Epithelial cell of esophagus (primary cell): ENCODE data around the gene SGF29.

Experiments used
- DNase-seq: peaks from one replicate; pipeline ENCODE4 v3.0.0; 2010; ENCODE audit warnings: low read depth
- H3K4me3 ChIP-seq: 2 replicates; pipeline ENCODE4 v1.5.1; 2011; ENCODE audit warnings: mild to moderate bottlenecking, low read length, control low read depth
- TF ChIP-seq, protein P1 (sequence below): IDR thresholded peaks from 2 replicates; pipeline ENCODE4 v1.5.1; 2011; ENCODE audit warnings: low read depth, mild to moderate bottlenecking, low read length, control low read depth, inconsistent platforms; ENCODE audit not compliant: insufficient read depth; ENCODE audit errors: missing control alignments

SGF29 gene

DNA sequence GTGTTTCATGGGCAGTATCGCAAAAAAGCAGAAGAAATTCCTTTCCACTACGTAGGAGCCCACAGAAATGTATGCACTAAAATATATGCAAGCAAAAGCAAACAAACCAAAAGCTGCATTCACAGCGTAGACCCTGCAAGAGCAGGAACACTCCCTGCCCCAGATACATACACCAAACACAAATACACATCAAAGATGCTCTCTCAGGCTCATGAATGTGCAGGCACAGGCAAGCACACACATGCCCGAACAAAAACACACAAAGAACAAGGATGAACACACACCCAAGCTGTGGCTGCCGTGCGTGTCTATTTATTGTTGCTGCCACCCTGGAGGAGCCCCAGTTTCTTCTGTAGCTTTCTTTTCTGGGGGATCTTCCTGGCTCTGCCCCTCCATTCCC lies 16.6 kb upstream of the SGF29 start:
- peak overlapping the region; percentile 94 for H3K4me3 ChIP-seq
- TF ChIP-seq, protein P1, sequence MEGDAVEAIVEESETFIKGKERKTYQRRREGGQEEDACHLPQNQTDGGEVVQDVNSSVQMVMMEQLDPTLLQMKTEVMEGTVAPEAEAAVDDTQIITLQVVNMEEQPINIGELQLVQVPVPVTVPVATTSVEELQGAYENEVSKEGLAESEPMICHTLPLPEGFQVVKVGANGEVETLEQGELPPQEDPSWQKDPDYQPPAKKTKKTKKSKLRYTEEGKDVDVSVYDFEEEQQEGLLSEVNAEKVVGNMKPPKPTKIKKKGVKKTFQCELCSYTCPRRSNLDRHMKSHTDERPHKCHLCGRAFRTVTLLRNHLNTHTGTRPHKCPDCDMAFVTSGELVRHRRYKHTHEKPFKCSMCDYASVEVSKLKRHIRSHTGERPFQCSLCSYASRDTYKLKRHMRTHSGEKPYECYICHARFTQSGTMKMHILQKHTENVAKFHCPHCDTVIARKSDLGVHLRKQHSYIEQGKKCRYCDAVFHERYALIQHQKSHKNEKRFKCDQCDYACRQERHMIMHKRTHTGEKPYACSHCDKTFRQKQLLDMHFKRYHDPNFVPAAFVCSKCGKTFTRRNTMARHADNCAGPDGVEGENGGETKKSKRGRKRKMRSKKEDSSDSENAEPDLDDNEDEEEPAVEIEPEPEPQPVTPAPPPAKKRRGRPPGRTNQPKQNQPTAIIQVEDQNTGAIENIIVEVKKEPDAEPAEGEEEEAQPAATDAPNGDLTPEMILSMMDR = no peak
- peak; percentile 96 for DNase-seq

DNA sequence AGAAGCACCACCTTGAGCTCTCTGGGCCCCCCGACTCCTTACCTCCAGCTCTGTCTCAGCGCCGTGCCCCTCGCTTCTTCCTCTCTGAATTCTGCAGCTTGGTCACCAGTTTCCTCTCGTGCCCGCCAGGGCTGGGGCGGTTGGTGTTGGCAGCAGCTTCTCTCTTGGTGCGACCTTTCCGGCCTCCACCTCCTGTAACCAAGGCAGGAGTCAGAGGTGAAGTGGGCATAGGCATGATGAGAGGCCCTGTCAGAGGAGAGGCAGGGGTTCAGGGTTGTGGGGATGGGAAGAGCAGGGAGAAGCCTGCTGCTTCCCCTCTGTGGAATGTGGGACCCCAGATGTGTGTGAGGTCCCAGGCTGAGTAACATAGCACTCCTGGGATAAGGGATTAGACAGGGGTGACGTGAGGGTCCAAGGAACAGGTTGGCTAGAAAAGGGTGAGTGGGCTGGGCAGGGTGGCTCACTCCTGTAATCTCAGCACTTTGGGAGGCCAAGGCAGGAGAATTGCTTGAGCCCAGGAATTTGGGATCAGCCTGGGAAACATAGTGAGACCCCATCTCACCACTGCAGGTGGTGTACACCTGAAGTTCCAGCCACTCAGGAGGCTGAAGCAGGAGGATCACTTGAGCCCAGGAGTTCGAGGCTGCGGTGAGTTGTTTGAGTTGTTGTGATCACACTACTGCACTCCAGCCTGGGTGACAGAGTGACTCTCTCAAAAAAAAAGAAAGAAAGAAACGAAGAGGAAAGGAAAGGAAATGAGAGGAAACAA lies 15.6 kb upstream of the SGF29 start:
- DNase-seq = no peak
- TF ChIP-seq, protein P1 = no peak
- H3K4me3 ChIP-seq = peak overlapping the region; percentile 94

DNA sequence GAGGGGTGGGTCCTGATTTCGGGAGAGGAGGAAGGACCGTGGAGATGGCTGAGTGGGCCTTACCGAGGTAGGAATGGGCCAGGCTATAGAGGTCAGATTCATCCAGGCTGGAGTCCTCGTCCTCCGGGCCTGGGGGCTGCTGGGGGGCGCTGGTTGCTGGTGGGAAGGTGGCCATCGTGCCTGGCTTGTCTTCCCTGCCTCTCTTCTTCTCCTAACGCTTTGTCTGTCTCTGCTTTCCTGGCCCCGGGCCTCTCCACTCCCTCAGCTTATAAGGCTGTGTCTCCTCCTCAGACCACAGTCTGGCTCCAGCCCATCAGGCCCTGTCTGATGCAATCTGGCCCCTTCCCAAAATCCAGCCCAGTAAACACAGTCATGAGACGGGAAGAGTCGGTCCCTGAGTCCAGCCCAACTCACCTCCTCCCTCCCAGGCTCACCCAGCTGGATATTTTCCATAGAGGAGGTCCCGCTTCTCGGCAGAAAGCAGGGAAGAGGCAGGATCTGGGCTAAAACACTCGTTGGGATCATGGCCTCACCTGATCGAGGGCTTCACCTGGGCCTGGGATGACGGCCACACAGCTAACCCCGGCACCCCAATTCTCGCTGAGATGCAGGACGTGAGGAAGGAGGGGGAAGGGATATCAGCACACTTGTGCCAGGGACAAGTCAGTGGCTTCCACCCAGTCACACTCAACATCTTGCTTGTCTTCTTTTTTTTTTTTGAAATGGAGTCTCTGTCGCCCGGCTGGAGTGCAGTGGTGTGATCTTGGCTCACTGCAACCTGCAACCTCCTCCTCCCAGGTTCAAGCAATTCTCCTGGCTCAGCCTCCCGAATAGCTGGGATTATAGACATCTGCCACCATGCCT lies 14.8 kb upstream of the SGF29 start, which contains the start of gene NUPR1:
Gene NUPR1 (minus strand): TSS at position 242 of the 864 bp plus-strand sequence. CDS start 67 bp downstream, at position 175.
- peak within 1 kb of the TSS; percentile 94 for H3K4me3 ChIP-seq
- TF ChIP-seq, protein P1 = no peak
- peak; percentile 91 for DNase-seq

DNA sequence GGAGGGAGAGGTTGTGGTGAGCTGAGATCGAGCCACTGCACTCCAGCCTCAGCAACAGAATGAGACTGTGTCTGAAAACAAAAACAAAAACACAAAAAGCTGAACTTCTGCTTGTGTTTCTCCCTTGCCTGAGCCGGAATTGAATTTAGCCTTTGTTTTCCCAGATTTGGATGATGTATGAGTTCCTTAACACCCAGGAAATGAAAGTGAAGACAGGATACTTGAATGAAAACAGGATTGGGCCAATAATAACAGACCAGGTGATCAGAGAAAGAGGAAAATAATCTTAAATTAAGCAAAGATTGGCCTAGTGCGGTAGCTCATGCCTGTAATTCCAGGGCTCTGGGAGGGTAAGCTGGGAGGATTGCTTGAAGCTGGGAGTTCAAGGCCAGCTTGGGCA lies 13.4 kb upstream of the SGF29 start:
- DNase-seq = no peak
- no peak overlapping the region for H3K4me3 ChIP-seq
- TF ChIP-seq, protein P1 = no peak

DNA sequence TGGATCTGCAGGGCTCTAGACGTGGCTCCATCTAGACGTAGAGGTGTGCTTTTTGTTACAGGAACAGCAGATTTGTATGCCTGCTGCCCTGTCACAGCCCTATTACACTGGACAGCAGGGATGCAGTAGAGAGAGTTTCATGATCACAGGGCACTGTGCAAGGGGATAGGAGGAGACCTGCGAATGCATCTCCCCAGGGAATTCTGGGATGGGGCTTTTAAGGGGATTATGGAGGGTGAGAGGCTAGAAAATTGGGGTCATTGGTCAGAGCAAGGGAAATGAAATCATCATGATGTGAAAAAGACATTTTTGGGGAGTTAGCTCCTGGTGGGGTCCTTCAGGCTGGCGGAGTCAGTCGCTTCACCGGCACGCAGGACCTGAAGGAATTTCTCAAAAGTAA lies 11.1 kb upstream of the SGF29 start:
- TF ChIP-seq, protein P1 = no peak
- DNase-seq = no peak
- no peak overlapping the region for H3K4me3 ChIP-seq

DNA sequence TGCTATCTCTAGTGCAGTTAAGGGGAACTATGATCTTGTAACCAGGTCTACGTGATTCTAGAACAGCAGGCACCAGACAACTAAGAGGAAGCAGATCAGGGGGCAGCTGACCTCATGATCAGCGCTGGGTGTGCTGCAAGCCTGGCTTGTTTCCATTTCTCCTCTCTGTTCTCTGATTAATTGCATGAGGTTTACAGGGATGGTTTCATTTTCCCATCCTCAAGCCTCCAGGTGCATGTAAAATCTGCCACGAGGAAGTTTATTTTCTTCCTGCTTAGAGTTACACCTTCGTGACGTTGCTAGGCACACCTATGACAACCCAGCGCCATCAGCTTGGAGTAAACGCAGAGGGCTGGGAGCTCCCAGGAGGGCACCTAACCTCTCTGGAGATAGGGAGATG lies 10.6 kb upstream of the SGF29 start:
- peak; percentile 49 for DNase-seq
- H3K4me3 ChIP-seq = no peak overlapping the region

More for the DNA sequence above, 10.6 kb upstream of the SGF29 start:
- TF ChIP-seq, protein P1 = no peak
